Activated CD4-positive, CD25-positive, alpha-beta regulatory T cell treated with anti-CD3 and anti-CD28 coated beads, Interleukin-2, amount 50 U/mL, for 24 hours (primary cell): ENCODE measurements around the gene IQCE.
A peak's percentile ranks its signal among the peaks of the same experiment; 100 is the strongest.

Experiments
- ATAC-seq, 2 donors: fragments of 150-1000 bp; cut with Tn5 transposase; one replicate each; pipeline ENCODE4 v1.10.0; 2021; ENCODE audit warnings: mild to moderate bottlenecking in 1 of 2, moderate library complexity in 1 of 2

IQCE gene

GRCh38 chr7:2617325-2617905 is 58.6 kb downstream of the IQCE start:
- ATAC-seq: no peak

GRCh38 chr7:2619116-2619515 is 60.3 kb downstream of the IQCE start:
- ATAC-seq: no peak

- ATAC-seq: no peak
Measured at GRCh38 chr7:2621061-2621828, 62.5 kb downstream of the IQCE start.

GRCh38 chr7:2621948-2622640 is 63.3 kb downstream of the IQCE start:
- no peak for ATAC-seq

- no peak for ATAC-seq
Measured at GRCh38 chr7:2622869-2623697, 64.3 kb downstream of the IQCE start.

- no peak for ATAC-seq
Measured at GRCh38 chr7:2623698-2624014, 64.9 kb downstream of the IQCE start.

GRCh38 chr7:2624293-2624886 is 65.6 kb downstream of the IQCE start:
- no peak for ATAC-seq

GRCh38 chr7:2626498-2627117 is 67.8 kb downstream of the IQCE start:
- ATAC-seq: no peak

GRCh38 chr7:2627258-2628129 is 68.7 kb downstream of the IQCE start:
- no peak for ATAC-seq

- no peak for ATAC-seq
Measured at GRCh38 chr7:2628130-2628482, 69.3 kb downstream of the IQCE start.

- ATAC-seq: no peak
Measured at GRCh38 chr7:2628891-2629290, 70.1 kb downstream of the IQCE start.

- no peak for ATAC-seq
Measured at GRCh38 chr7:2629746-2630681, 71.2 kb downstream of the IQCE start.

- peak; percentile 44 to 49 for ATAC-seq
Measured at GRCh38 chr7:2631946-2632732, 73.4 kb downstream of the IQCE start, which contains the start of gene TTYH3. TSS of gene TTYH3 (plus strand) at chr7:2631986. CDS start at chr7:2632156, 170 bp downstream.

- peak in 1 of 2 donors; percentile 8 for ATAC-seq
Measured at GRCh38 chr7:2632733-2633537, 74.2 kb downstream of the IQCE start.

- peak; percentile 64 to 68 for ATAC-seq
Measured at GRCh38 chr7:2633538-2634266, 74.9 kb downstream of the IQCE start.

GRCh38 chr7:2634267-2635145 is 75.7 kb downstream of the IQCE start:
- no peak for ATAC-seq
